Neural crest cell (in vitro differentiated cells): ENCODE results near the gene CDK11A. TPM values are rescaled to one million over a fixed set of nuclear protein-coding genes. Genes with fewer than 3 reads are reported as not detected.
"Not testable (repeated sequence)": the region's sequence is repeated elsewhere in the genome, so short reads cannot be mapped to it uniquely, and the experiment has no call there.

Experiments used
- DNase-seq: peaks from one replicate; pipeline ENCODE4 v3.0.0; 2021; ENCODE audit warnings: low read depth, mixed read lengths, low spot score
- H3K27ac Mint-ChIP-seq: one replicate; pipeline ENCODE4 v1.8.0; 2021; ENCODE audit warnings: mild to moderate bottlenecking, mixed read lengths; ENCODE audit not compliant: unreplicated experiment
- H3K27me3 Mint-ChIP-seq: 2 replicates; pipeline ENCODE4 v1.8.0; 2021; ENCODE audit warnings: low read depth, mild to moderate bottlenecking, mixed read lengths
- H3K36me3 Mint-ChIP-seq: 2 replicates; pipeline ENCODE4 v1.8.0; 2021; ENCODE audit warnings: low read depth, mild to moderate bottlenecking, mixed read lengths
- H3K4me1 Mint-ChIP-seq: 2 replicates; pipeline ENCODE4 v1.8.0; 2021; ENCODE audit warnings: mixed read lengths
- H3K4me3 Mint-ChIP-seq: one replicate; pipeline ENCODE4 v1.8.0; 2021; ENCODE audit warnings: mild to moderate bottlenecking, mixed read lengths
- H3K9me3 Mint-ChIP-seq: 2 replicates; pipeline ENCODE4 v1.8.0; 2021; ENCODE audit warnings: mixed read lengths
- total RNA-seq: library from RNA; stranded (reverse); gene quantifications from 2 replicates; pipeline ENCODE4 v1.2.1, GENCODE V29; 2021
- TF ChIP-seq, protein P1 (sequence below): fragments of 200-600 bp; sonication (generic); conservative IDR thresholded peaks from 2 replicates; pipeline ENCODE4 v1.5.0; 2021; ENCODE audit warnings: antibody characterized with exemption, mild to moderate bottlenecking

Gene CDK11A
- total RNA-seq, 1 donor from 2014 or later: 48.9 TPM

DNA sequence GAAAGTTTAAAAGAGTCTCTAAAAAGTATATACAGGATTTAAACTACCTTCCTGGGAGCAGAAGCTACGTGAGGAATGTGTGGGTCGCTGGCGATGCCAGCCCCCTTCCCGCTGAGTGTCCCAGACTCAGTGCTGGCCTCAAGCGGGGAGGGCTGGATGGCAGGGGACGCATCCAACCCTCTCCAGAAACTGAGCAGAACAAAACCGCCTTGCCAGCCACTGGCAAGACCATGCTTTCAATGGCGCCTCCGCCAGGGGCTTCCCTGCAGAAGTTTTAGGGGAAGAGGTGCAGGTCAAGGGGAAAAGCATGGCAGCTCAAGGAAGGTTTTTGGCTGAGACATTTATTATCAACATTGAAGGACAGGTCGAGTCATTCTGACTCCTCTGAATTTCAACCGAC lies 28.0 kb upstream of the CDK11A start:
- peak overlapping the region; percentile 50 for H3K27ac Mint-ChIP-seq

DNA sequence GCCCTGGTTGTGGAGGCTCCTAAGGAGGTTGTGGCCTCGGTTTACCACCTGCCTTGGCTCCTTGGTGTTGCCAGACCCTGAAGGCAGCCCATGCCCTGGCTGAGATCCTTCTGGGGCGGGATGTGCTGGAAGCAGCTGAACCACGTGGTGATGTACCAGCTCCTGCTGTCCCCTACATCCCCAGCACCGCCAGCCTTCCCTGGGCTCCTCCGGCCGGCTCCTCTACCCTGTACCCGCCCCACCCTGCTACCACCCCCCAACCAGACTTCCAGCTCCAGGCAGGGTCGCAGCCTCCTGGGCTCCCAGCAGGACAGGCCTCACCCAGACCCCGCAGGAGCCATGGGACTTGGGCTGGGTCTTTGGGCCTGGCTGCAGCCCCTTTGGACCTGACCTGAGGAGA lies 25.8 kb upstream of the CDK11A start:
- not testable (repeated sequence) for H3K4me1 Mint-ChIP-seq, H3K4me3 Mint-ChIP-seq, H3K36me3 Mint-ChIP-seq, H3K27ac Mint-ChIP-seq, DNase-seq, H3K27me3 Mint-ChIP-seq, H3K9me3 Mint-ChIP-seq

More for the DNA sequence above, 28.0 kb upstream of the CDK11A start:
- TF ChIP-seq, protein P1, sequence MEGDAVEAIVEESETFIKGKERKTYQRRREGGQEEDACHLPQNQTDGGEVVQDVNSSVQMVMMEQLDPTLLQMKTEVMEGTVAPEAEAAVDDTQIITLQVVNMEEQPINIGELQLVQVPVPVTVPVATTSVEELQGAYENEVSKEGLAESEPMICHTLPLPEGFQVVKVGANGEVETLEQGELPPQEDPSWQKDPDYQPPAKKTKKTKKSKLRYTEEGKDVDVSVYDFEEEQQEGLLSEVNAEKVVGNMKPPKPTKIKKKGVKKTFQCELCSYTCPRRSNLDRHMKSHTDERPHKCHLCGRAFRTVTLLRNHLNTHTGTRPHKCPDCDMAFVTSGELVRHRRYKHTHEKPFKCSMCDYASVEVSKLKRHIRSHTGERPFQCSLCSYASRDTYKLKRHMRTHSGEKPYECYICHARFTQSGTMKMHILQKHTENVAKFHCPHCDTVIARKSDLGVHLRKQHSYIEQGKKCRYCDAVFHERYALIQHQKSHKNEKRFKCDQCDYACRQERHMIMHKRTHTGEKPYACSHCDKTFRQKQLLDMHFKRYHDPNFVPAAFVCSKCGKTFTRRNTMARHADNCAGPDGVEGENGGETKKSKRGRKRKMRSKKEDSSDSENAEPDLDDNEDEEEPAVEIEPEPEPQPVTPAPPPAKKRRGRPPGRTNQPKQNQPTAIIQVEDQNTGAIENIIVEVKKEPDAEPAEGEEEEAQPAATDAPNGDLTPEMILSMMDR: no peak
- Mint-ChIP-seq H3K4me1 (peaks cover 9% of the 10 kb centered on the region), H3K4me3 (no peak overlapping the region), H3K9me3 (no peaks in the 10 kb centered on the region), H3K36me3 (peaks cover 3% of the 10 kb centered on the region), H3K27me3 (no peaks in the 10 kb centered on the region)
- no peak for DNase-seq

DNA sequence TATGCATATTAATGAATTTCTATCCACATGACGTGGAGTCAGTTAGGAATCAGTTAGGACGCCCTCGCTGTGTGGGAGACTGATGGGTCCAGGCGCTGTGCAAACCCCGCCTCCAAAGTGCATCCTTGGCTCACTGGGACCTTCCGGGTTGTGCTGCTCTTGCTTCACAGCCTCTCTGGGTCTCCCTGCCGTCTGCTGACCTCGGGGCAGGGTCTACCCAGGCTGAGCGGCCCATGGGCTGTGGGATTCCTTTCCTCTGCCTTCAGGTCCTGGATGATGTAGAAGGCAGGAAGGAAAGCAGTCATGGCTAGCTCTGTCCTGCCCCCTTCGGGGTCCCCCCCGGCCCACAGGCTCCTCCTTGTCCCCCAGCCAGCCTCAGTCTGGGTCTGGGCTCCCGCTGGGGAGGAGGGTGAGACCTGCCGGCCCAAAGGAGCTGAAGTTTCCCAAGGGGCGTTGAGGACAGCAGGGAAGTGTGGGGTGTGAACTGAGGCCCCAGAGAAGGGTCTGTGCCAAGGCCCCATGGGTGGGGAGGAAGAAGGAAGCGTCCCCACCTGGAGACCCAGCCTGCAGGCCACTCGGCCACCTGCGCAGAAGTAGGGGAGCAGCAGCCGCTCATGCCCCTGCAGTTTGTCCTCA lies 24.6 kb upstream of the CDK11A start:
- no peak overlapping the region for H3K27ac Mint-ChIP-seq
- TF ChIP-seq, protein P1: no peak
- peak overlapping the region; percentile 67 for H3K4me3 Mint-ChIP-seq
- H3K27me3 Mint-ChIP-seq: no peaks in the 10 kb centered on the region
- peaks cover 8% of the 10 kb centered on the region for H3K4me1 Mint-ChIP-seq
- no peak for DNase-seq
- no peaks in the 10 kb centered on the region for H3K36me3 Mint-ChIP-seq
- H3K9me3 Mint-ChIP-seq: no peaks in the 10 kb centered on the region

DNA sequence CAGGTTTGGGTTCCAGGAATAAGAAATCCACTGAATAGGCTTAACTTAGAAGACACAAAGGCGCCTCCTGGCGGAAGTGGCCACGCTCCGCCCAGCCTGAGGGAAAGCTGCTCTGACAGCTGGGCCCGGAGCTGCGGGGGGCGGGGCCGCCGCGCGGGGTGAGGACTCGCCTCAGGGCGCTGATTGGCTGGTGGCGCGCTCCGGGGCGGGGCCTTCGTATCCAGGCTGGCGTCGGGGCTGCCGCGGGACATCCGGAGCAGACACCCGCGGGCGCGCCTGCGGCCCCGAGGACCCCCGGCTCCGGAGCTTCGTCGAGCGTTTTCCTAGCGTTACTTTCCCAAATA lies 22.4 kb upstream of the CDK11A start:
- not testable (repeated sequence) for H3K4me1 Mint-ChIP-seq, DNase-seq, H3K9me3 Mint-ChIP-seq, H3K27me3 Mint-ChIP-seq, H3K36me3 Mint-ChIP-seq, H3K4me3 Mint-ChIP-seq, H3K27ac Mint-ChIP-seq

DNA sequence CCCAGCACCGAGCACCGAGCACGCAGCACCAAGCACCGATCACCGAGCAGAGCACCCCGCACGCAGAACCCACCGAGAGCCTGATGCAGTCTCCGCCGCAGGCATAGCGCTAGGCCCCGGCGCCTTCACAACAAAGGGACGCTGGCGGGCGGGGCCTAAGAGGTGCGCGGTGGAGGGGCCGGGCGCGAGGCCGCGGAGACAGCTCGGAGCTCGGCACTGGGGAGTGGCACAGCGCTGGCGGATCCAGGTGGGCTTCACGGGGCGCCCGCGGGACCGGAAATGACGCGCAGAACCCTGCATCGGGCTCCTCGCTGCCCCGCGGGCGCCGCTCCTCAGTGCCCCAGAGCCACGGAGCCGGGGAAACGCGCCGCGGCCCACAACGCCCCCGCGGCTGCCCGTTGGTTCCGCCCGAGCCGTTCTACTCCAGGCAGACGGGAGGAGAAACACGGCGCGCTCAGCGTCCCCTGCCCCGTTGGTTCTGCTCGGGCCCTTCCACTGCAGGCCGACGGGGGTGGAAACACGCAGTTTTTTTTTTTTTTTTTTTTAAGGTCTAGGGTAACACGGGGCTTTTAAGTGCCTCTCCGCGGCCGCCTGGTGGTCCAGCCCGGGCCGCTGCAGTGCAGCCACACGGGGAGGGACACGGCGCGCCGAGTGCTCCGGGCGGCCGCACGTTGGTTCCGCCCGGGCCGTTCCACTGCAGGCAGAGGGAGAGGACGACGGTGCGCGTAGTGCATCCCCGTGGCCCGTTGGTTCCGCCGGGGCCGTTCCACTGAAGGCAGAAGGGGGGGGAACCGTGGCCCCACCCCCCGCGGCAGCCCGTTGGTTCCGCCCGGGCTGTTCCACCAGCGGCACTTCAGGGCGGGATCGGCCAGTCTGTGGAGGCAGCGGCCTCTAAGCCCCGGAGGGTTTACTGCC lies 21.8 kb upstream of the CDK11A start:
- H3K9me3 Mint-ChIP-seq, H3K36me3 Mint-ChIP-seq, H3K27me3 Mint-ChIP-seq, H3K4me1 Mint-ChIP-seq: not testable (repeated sequence)
- Mint-ChIP-seq H3K4me3 (peak overlapping the region; percentile 79), H3K27ac (peak overlapping the region; percentile 97)
- peak; percentile 69 for DNase-seq

DNA sequence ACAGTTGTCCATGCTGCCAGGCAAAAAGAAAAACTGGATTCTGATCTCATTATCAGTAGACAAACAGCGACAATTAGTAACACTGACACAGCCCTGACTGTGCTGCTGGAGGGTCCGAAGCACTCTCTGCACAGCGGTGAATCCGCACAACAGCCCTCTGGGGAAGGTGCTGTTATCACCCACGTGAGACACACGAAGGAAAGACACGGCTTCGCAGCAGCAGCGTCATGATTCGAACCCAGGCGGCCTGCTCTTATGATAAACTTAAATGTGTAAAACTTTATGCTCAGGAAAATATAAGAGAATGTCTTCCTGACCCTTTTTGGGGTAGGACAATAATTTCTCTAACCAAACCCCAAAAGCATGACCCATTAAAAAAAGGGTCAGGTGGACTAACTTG lies 18.4 kb upstream of the CDK11A start:
- not testable (repeated sequence) for H3K27ac Mint-ChIP-seq, H3K9me3 Mint-ChIP-seq, H3K36me3 Mint-ChIP-seq, H3K27me3 Mint-ChIP-seq, H3K4me1 Mint-ChIP-seq, DNase-seq
- peak overlapping the region; percentile 67 for H3K4me3 Mint-ChIP-seq

DNA sequence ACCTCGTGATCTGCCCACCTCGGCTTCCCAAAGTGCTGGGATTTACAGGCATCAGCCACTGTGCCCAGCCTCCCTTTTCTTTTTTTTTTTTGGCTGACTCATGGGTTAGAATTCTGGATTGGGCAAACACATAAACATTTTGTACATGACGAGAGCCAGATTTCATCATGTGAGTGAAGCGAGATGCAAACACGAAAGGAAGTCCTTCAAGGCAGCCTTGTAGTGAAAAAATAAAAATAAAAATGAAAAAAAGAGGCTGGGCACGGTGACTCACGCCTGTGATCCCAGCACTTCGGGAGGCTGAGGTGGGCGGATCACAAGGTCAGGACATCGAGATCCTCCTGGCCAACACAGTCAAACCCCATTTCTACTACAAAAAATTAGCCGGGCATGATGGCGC lies 16.9 kb upstream of the CDK11A start:
- not testable (repeated sequence) for DNase-seq, H3K4me1 Mint-ChIP-seq, H3K27me3 Mint-ChIP-seq, H3K36me3 Mint-ChIP-seq, H3K4me3 Mint-ChIP-seq, H3K27ac Mint-ChIP-seq, H3K9me3 Mint-ChIP-seq

DNA sequence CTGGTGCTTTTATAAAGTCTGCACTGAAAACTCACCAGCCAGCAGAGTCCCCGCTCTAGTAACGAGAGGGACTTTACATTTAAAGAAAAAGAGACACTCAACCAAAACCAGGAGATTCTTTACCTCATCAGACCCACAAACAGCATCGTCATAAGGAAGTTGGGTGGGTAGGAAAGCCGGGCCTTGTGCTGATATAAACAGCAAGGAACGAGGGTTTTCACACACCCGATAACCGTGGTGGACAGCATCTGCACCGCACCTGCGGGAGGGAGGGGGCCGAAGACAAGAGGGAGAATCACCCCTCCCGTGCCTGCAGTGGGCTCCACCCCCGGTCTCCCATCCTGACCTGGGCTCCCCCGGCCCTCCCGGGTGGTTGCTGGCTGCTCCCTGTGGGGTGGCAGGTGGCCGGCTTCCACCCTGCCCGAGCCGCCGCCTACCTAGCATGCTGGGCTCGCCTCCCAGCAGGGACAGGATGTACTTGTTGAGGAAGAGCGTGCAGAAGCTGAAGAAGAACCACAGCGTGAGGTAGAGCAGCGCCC lies 14.7 kb upstream of the CDK11A start:
- not testable (repeated sequence) for H3K4me1 Mint-ChIP-seq, DNase-seq, H3K9me3 Mint-ChIP-seq, H3K27ac Mint-ChIP-seq, H3K4me3 Mint-ChIP-seq, H3K36me3 Mint-ChIP-seq, H3K27me3 Mint-ChIP-seq

DNA sequence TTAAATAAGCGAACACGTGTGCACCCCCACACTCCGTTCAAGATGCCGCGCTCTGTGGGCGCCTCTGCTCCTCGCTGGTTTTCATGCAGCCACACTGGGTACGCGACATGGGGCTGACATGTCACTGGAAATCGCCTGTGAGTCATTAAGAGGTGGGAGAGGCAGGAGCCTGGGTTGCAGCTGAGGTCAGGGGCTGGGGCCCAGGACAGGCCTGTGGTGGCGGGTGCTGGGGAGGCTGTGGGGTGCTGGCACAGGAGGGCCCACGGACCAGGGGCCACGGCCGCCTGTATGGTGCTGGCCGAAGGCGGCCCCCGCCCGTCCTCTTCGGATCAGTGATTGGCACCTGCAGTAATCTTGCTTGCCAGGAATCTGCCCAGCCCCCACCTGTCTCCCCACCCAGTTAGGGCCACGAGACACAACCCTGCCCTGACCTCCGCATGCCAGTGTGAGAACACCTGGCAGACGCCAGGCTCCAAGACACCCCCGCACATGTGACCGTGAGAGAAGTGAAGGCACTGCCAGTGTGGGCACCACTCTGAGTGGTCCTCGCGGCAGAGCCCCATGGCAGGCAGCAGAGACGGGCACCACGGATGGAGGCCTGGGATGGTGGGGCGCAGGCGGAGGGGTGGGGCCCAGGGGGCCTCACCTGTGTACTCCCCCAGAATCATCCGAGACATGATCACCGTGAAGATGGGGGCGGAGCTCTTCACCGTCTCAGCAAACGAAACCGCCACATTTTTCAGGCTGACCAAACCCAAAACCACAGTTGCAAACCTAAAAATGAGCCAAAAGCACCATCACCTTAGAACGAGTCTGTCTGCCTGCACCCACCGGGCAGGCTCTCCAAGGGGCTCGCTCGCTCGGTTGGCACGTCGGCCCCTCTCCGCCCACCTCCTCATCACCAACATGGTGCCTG lies 13.8 kb upstream of the CDK11A start:
- H3K27me3 Mint-ChIP-seq, H3K27ac Mint-ChIP-seq, H3K36me3 Mint-ChIP-seq, DNase-seq, H3K4me1 Mint-ChIP-seq, H3K9me3 Mint-ChIP-seq, H3K4me3 Mint-ChIP-seq: not testable (repeated sequence)
